A673 (cell line): ENCODE measurements around the gene PIP4K2A. TPM values are rescaled to one million over a fixed set of nuclear protein-coding genes. Genes with fewer than 3 reads are reported as not detected.

Source experiments
- BruUV-seq: library from RNA; stranded (reverse); fragments of 400-500 nt; replicated peaks from 2 replicates; lab custom pipeline; 2021; lab: Mats Ljungman, UMichigan
- CTCF ChIA-PET: fragments of 300-600 bp; sonication (Branson Sonifier 250); formaldehyde crosslinking; loops from one replicate; lab custom pipeline; 2022; ENCODE audit warnings: antibody characterized with exemption; lab: Charles Lee
- POLR2A ChIA-PET: fragments of 300-600 bp; sonication (Branson Sonifier 250); formaldehyde crosslinking; loops from one replicate; lab custom pipeline; 2022; ENCODE audit warnings: antibody characterized with exemption; ENCODE audit not compliant: low non-redundant PET; lab: Charles Lee
- DNase-seq: peaks from one replicate; pipeline ENCODE4 v3.0.0-alpha.2; 2015; ENCODE audit warnings: low spot score
- H3K27ac ChIP-seq: fragments of 200-600 bp; sonication (generic); 2 replicates; pipeline ENCODE4 v1.5.1; 2016; ENCODE audit warnings: mixed run types, low read depth, mild to moderate bottlenecking, mixed read lengths, antibody characterized with exemption, low read length; ENCODE audit not compliant: poor library complexity, severe bottlenecking
- H3K27me3 ChIP-seq: fragments of 200-600 bp; sonication (generic); replicated peaks from 2 replicates; pipeline ENCODE4 v1.6.1; 2017; ENCODE audit warnings: mixed run types, low read depth, mild to moderate bottlenecking, mixed read lengths, antibody characterized with exemption, low read length; ENCODE audit not compliant: insufficient read depth, poor library complexity
- H3K36me3 ChIP-seq: fragments of 200-600 bp; sonication (generic); 2 replicates; pipeline ENCODE4 v1.6.1; 2016; ENCODE audit warnings: mixed run types, mild to moderate bottlenecking, mixed read lengths, antibody characterized with exemption, low read length; ENCODE audit not compliant: insufficient read depth, poor library complexity, severe bottlenecking
- H3K4me1 ChIP-seq: fragments of 200-600 bp; sonication (generic); 2 replicates; pipeline ENCODE4 v1.6.1; 2017; ENCODE audit warnings: mixed run types, mild to moderate bottlenecking, mixed read lengths, antibody characterized with exemption, low read length; ENCODE audit not compliant: insufficient read depth, poor library complexity, severe bottlenecking
- H3K4me3 ChIP-seq: fragments of 200-600 bp; sonication (generic); 2 replicates; pipeline ENCODE4 v1.5.1; 2016; ENCODE audit warnings: low read depth, mixed run types, mild to moderate bottlenecking, mixed read lengths, low read length; ENCODE audit not compliant: poor library complexity, severe bottlenecking
- H3K9me3 ChIP-seq: fragments of 200-600 bp; sonication (generic); 2 replicates; pipeline ENCODE4 v1.6.1; 2016; ENCODE audit warnings: mixed run types, low read depth, mild to moderate bottlenecking, mixed read lengths, antibody characterized with exemption, low read length; ENCODE audit not compliant: poor library complexity, severe bottlenecking
- CTCF ChIP-seq: fragments of 300-800, 200-600 bp; sonication (generic); conservative IDR thresholded peaks from 2 replicates; pipeline ENCODE4 v1.5.1; 2017; ENCODE audit warnings: low read depth, mild to moderate bottlenecking, antibody characterized with exemption, low read length, moderate library complexity, mixed read lengths
- EZH2 ChIP-seq: fragments of 200-600 bp; sonication (generic); IDR thresholded peaks from 2 replicates; pipeline ENCODE4 v1.6.1; 2017; ENCODE audit warnings: borderline replicate concordance, low read depth, mild to moderate bottlenecking, mixed read lengths, antibody characterized with exemption, low read length; ENCODE audit not compliant: poor library complexity, severe bottlenecking
- intact Hi-C: fragments of 100-400 bp; cut with micrococcal nuclease; formaldehyde crosslinking; loops from one replicate; pipeline ENCODE4 v1.10.0; 2022; ENCODE audit not compliant: unreplicated experiment
- total RNA-seq: library from RNA; stranded (reverse); gene quantifications from 2 replicates; pipeline ENCODE4 v1.2.3, GENCODE V29; 2021

Gene PIP4K2A
- total RNA-seq, 1 experiment from 2014 or later = 19.8 TPM

GRCh38 chr10:22713853-22714478 is 412 bp downstream of the PIP4K2A start:
- BruUV-seq = no TSS peak
- DNase-seq = peak; percentile 22
- POLR2A ChIA-PET = interaction anchor here (0.6 kb wide), 1 partner anchor 271 kb away, joined by 10 read pairs; no protein-coding TSS in a partner anchor

GRCh38 chr10:22712956-22713852 is 1.2 kb downstream of the PIP4K2A start:
- H3K27ac ChIP-seq = peak overlapping the region; percentile 66
- TF ChIP-seq EZH2 = no peak
- no peak for TF ChIP-seq CTCF

More at GRCh38 chr10:22713853-22714478, 412 bp downstream of the PIP4K2A start:
- no peaks in the 10 kb centered on the region for H3K9me3 ChIP-seq
- H3K27ac ChIP-seq = peak overlapping the region; percentile 66
- H3K4me3 ChIP-seq = peak overlapping the region; percentile 90
- H3K27me3 ChIP-seq = no peaks in the 10 kb centered on the region
- no peak for TF ChIP-seq EZH2
- no peak for TF ChIP-seq CTCF
- intact Hi-C loops = loop anchor here (5.0 kb wide), 1 partner anchor 97 kb away; no protein-coding TSS in a partner anchor
- H3K36me3 ChIP-seq = no peaks in the 10 kb centered on the region
- peaks cover 10% of the 10 kb centered on the region for H3K4me1 ChIP-seq
- CTCF ChIA-PET = no interaction called here

GRCh38 chr10:22712211-22712955 is 2.0 kb downstream of the PIP4K2A start:
- DNase-seq = no peak
- Histone ChIP-seq H3K4me1 (peaks cover 10% of the 10 kb centered on the region), H3K4me3 (peak overlapping the region; percentile 90), H3K9me3 (no peaks in the 10 kb centered on the region), H3K27me3 (no peaks in the 10 kb centered on the region), H3K27ac (no peak overlapping the region), H3K36me3 (no peaks in the 10 kb centered on the region)
- CTCF ChIA-PET = no interaction called here
- POLR2A ChIA-PET = no interaction called here
- no peak for TF ChIP-seq EZH2
- no peak for TF ChIP-seq CTCF
- no TSS peak for BruUV-seq
- intact Hi-C loops = loop anchor here (5.0 kb wide), 1 partner anchor 95 kb away; no protein-coding TSS in a partner anchor

More at GRCh38 chr10:22712956-22713852, 1.2 kb downstream of the PIP4K2A start:
- no TSS peak for BruUV-seq
- ChIA-PET POLR2A (interaction anchor here (0.6 kb wide), 1 partner anchor 271 kb away, joined by 10 read pairs; no protein-coding TSS in a partner anchor), CTCF (no interaction called here)
- peak; percentile 50 for DNase-seq
- peak overlapping the region; percentile 90 for H3K4me3 ChIP-seq
- peaks cover 10% of the 10 kb centered on the region for H3K4me1 ChIP-seq
- intact Hi-C loops = loop anchor here (5.0 kb wide), 1 partner anchor 96 kb away; no protein-coding TSS in a partner anchor
- no peaks in the 10 kb centered on the region for H3K27me3 ChIP-seq
- no peaks in the 10 kb centered on the region for H3K9me3 ChIP-seq
- no peaks in the 10 kb centered on the region for H3K36me3 ChIP-seq
